Spleen (tissue), 7 donors: ENCODE measurements around the gene TBX4.

Experiments used
- CTCF ChIP-seq, 11 experiments: fragments of 200-600 bp in 7 of 11; fragments of 450-650 bp in 4 of 11; sonication (generic) in 4 of 11; IDR thresholded peaks in 8 of 11; conservative IDR thresholded peaks in 3 of 11; 1 replicate in 7 of 11; 2 replicates in 4 of 11; pipeline versions ENCODE4 v1.4.0 to v1.8.0; 2016 to 2021; ENCODE audit warnings: antibody characterized with exemption in 11 of 11, inconsistent platforms in 4 of 11, mild to moderate bottlenecking in 1 of 11
- POLR2A ChIP-seq, 3 donors: fragments of 450-650 bp; IDR thresholded peaks; one replicate each; pipeline ENCODE4 v1.5.1; 2017; ENCODE audit warnings: antibody characterized with exemption in 3 of 3, mild to moderate bottlenecking in 1 of 3
- POLR2AphosphoS5 ChIP-seq, 3 donors: sonication (generic); formaldehyde crosslinking; IDR thresholded peaks; one replicate each; pipeline ENCODE4 v1.5.1; 2017; ENCODE audit warnings: antibody characterized with exemption in 3 of 3
- donor health status: DM: no; HTN: no; CAD: no; lungs with moderate emphysema.
- donor health status: DM: no; HTN: no; CAD: no.
- donor health status: DM: no; HTN: no; CAD: no.

- TF ChIP-seq CTCF (IDR thresholded peaks at IDR 0.05 in 8 of 11, conservative IDR thresholded peaks at IDR 0.05 in 3 of 11) = no peak
- TF ChIP-seq POLR2AphosphoS5 (IDR thresholded peaks at IDR 0.05) = no peak
- no peak for TF ChIP-seq POLR2A (IDR thresholded peaks at IDR 0.05)
Measured at GRCh38 chr17:61496957-61497653, 44.9 kb downstream of the TBX4 start.
